NT2/D1 (cell line): ENCODE results near the gene ITGB1.

Source experiments
- SUZ12 ChIP-seq: IDR thresholded peaks from 2 replicates; pipeline ENCODE4 v1.6.1; 2011; ENCODE audit not compliant: insufficient read length, insufficient read depth; ENCODE audit errors: extremely low read depth
- ZNF274 ChIP-seq: IDR thresholded peaks from 2 replicates; pipeline ENCODE4 v1.6.1; 2011; ENCODE audit warnings: mild to moderate bottlenecking, low read depth, low read length

DNA sequence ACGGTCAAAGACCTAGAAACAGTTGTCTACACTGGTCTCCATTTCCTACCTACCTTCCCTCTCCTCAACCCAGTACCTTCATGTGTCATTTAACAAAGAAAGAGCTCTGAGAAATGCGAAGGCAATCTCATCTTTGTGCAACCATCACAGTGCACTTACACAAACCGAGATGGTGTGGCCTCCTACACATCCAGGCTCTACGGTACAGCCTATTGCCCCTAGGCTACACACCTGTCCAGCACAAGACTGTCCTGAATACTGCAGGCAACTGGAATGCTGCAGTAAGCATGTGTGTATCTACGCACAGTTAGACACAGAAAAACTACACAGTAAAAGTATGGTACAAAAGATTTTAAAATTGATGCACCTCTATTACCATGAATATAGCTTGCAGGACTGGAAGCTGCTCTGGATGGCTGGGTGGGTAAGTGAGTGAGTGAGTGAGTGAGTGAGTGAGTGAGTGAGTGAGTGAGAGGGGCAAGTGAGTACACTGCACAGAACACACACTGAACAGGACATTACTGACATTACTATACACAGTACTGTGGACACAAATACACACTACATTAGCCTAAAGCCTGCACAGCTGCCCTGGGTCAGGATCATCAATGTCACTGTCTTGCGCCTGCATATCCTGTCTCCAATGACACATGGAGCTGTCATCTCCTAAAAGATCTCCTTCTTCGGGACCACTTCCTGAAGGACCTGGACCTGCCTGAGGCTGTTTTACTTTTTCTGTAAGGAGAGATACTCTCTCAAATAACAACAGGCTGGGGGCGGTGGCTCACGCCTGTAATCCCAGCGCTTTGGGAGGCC, 18.5 kb downstream of the ITGB1 start:
- TF ChIP-seq SUZ12, result no peak
- no peak for TF ChIP-seq ZNF274
